ENCODE data around the gene HIGD1A.

DNA sequence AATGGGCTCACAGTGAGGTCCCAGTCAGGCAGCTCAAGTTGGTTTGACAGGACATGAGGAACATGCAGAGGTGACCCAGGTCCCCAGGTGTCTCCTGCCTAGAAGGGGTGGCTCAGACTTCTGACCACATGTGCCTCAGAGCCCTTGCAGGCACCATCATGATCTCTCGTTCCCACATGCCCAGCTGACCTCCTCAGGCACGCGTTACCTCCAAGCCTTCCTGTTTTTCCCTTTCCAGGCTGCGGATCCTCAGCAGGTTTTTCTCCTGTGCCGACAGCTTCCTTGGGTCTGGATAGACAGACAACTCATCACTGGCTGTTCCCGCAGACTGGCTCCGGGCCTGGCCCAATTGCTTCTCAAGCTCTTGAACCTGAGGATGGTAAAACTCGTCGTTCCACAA is 61.6 kb downstream of the HIGD1A start:
- TF ChIP-seq, protein P1, sequence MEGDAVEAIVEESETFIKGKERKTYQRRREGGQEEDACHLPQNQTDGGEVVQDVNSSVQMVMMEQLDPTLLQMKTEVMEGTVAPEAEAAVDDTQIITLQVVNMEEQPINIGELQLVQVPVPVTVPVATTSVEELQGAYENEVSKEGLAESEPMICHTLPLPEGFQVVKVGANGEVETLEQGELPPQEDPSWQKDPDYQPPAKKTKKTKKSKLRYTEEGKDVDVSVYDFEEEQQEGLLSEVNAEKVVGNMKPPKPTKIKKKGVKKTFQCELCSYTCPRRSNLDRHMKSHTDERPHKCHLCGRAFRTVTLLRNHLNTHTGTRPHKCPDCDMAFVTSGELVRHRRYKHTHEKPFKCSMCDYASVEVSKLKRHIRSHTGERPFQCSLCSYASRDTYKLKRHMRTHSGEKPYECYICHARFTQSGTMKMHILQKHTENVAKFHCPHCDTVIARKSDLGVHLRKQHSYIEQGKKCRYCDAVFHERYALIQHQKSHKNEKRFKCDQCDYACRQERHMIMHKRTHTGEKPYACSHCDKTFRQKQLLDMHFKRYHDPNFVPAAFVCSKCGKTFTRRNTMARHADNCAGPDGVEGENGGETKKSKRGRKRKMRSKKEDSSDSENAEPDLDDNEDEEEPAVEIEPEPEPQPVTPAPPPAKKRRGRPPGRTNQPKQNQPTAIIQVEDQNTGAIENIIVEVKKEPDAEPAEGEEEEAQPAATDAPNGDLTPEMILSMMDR (IDR thresholded peaks at IDR 0.05): no peak
- TF ChIP-seq POLR2A (IDR thresholded peaks at IDR 0.05): no peak

Data from esophagus squamous epithelium (tissue), 4 donors.